ENCODE data around the gene SMYD3.
"Not testable (repeated sequence)": the region's sequence is repeated elsewhere in the genome, so short reads cannot be mapped to it uniquely, and the experiment has no call there.

SMYD3 gene

DNA sequence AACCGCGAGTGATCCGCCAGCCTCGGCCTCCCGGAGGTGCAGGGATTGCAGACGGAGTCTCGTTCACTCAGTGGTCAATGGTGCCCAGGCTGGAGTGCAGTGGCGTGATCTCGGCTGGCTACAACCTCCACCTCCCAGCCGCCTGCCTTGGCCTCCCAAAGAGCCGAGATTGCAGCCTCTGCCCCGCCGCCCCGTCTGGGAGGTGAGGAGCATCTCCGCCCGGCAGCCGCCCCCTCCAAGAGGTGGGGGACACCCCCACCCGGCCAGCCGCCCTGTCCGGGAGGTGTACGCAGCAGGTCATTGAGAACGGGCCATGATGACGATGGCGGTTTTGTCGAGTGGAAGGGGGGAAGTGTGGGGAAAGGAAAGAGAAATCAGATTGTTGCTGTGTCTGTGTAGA lies 732.1 kb downstream of the SMYD3 start:
- H3K4me3 ChIP-seq (ENCODE audit: control insufficient read depth in 1 of 7, extremely low read depth in 1 of 7, insufficient read depth in 4 of 7, low read depth in 2 of 7, low read length in 6 of 7); CTCF ChIA-PET; H3K27ac ChIP-seq (ENCODE audit: insufficient read depth in 1 of 2, low read depth in 1 of 2, low read length in 2 of 2, poor library complexity in 1 of 2, severe bottlenecking in 2 of 2); DNase-seq; H3K36me3 ChIP-seq (ENCODE audit: control insufficient read depth in 4 of 4, insufficient read depth in 4 of 4, low read length in 3 of 4); H3K4me1 ChIP-seq (ENCODE audit: control extremely low read depth in 1 of 4, control insufficient read depth in 4 of 4, insufficient read depth in 4 of 4, low read length in 3 of 4); H3K9me3 ChIP-seq (ENCODE audit: control extremely low read depth in 1 of 5, control insufficient read depth in 4 of 5, insufficient read depth in 2 of 5, low read depth in 1 of 5, low read length in 4 of 5); H3K27me3 ChIP-seq (replicated peaks in 2 of 5; ENCODE audit: control insufficient read depth in 4 of 5, insufficient read depth in 5 of 5, low read length in 4 of 5); POLR2A ChIA-PET: not testable (repeated sequence)
- WGBS (ENCODE audit: insufficient coverage) = 96% methylated on average over 11 of the region's 25 CpGs

DNA sequence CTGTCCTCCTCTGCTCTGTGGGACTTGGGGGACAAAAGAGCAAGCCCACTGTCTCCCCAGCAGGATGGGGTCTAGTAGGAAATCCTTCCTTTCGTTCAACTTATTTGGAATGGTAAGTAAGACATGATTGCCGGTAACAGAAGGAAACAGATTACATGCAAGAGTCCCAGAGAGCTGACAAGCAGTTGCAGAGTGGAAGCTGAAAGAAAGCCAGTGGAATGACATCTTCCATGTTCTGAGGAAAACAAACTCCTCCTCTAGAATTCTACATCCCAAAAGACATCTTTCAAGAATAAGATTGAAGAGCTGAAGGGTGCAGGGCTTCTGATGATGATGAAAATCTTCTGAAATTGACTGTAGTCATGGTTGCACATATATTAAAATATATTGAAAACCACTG lies 732.9 kb downstream of the SMYD3 start:
- Histone ChIP-seq H3K9me3 (ENCODE audit: control extremely low read depth in 1 of 5, control insufficient read depth in 4 of 5, insufficient read depth in 2 of 5, low read depth in 1 of 5, low read length in 4 of 5) (no peaks in the 10 kb centered on the region), H3K36me3 (ENCODE audit: control insufficient read depth in 4 of 4, insufficient read depth in 4 of 4, low read length in 3 of 4) (no peaks in the 10 kb centered on the region), H3K4me1 (ENCODE audit: control extremely low read depth in 1 of 4, control insufficient read depth in 4 of 4, insufficient read depth in 4 of 4, low read length in 3 of 4) (no peaks in the 10 kb centered on the region), H3K27ac (ENCODE audit: insufficient read depth in 1 of 2, low read depth in 1 of 2, low read length in 2 of 2, poor library complexity in 1 of 2, severe bottlenecking in 2 of 2) (no peak overlapping the region), H3K4me3 (ENCODE audit: control insufficient read depth in 1 of 7, extremely low read depth in 1 of 7, insufficient read depth in 4 of 7, low read depth in 2 of 7, low read length in 6 of 7) (no peak overlapping the region), H3K27me3 (replicated peaks in 2 of 5; ENCODE audit: control insufficient read depth in 4 of 5, insufficient read depth in 5 of 5, low read length in 4 of 5) (no peaks in the 10 kb centered on the region)
- no peak for DNase-seq
- ChIA-PET POLR2A (no interaction called here), CTCF (no interaction called here)
- 100% methylated on average over 2 of the region's 2 CpGs for WGBS (ENCODE audit: insufficient coverage)

DNA sequence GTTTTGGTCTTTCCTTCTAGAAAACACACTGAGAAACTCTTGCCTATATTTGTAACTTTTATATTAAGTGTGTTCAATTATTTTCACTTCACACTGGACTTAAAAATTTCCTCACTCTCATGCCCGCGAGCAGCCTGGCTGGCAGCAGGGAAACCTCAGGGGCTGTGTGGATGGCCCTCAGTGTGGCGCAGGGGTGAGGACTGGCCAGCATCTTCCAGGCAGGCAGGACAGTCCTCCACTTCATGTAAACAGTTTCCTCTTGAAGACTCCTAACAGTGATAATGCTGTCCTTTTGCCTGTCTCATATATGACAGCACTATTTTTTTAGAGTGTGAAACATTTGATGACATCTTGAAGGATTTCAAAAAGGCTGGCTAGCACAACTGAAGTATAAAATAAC lies 733.7 kb downstream of the SMYD3 start:
- Histone ChIP-seq H3K9me3 (ENCODE audit: control extremely low read depth in 1 of 5, control insufficient read depth in 4 of 5, insufficient read depth in 2 of 5, low read depth in 1 of 5, low read length in 4 of 5) (no peaks in the 10 kb centered on the region), H3K27me3 (replicated peaks in 2 of 5; ENCODE audit: control insufficient read depth in 4 of 5, insufficient read depth in 5 of 5, low read length in 4 of 5) (no peaks in the 10 kb centered on the region), H3K27ac (ENCODE audit: insufficient read depth in 1 of 2, low read depth in 1 of 2, low read length in 2 of 2, poor library complexity in 1 of 2, severe bottlenecking in 2 of 2) (no peak overlapping the region), H3K4me1 (ENCODE audit: control extremely low read depth in 1 of 4, control insufficient read depth in 4 of 4, insufficient read depth in 4 of 4, low read length in 3 of 4) (no peaks in the 10 kb centered on the region), H3K36me3 (ENCODE audit: control insufficient read depth in 4 of 4, insufficient read depth in 4 of 4, low read length in 3 of 4) (peaks cover 0 to 3% (median 0%) of the 10 kb centered on the region in 4 experiments), H3K4me3 (ENCODE audit: control insufficient read depth in 1 of 7, extremely low read depth in 1 of 7, insufficient read depth in 4 of 7, low read depth in 2 of 7, low read length in 6 of 7) (no peak overlapping the region)
- CTCF ChIA-PET = no interaction called here
- POLR2A ChIA-PET = no interaction called here
- no peak for DNase-seq
- WGBS (ENCODE audit: insufficient coverage) = 94% methylated on average over 3 of the region's 3 CpGs

DNA sequence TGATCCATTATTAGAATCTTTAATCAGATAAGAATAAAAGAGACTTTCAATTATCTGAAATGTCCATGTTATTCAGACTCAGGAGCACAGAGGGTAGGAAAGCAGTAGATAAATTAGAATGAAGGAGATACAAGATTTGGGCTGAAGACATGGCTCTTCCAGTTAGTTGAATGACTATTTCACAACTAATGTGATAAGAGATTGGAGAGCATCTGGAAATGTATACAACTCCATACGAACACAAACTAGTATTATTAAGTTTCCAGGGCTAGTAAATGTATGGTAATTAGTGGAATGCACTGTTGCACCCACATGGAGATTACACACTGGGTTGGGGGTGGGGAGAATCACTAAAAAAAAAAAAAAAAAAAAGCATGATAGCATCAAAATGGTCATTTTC lies 734.3 kb downstream of the SMYD3 start:
- DNase-seq = no peak
- no peak overlapping the region for H3K27ac ChIP-seq (ENCODE audit: insufficient read depth in 1 of 2, low read depth in 1 of 2, low read length in 2 of 2, poor library complexity in 1 of 2, severe bottlenecking in 2 of 2)
- no peaks in the 10 kb centered on the region for H3K9me3 ChIP-seq (ENCODE audit: control extremely low read depth in 1 of 5, control insufficient read depth in 4 of 5, insufficient read depth in 2 of 5, low read depth in 1 of 5, low read length in 4 of 5)
- ChIA-PET POLR2A (interaction anchor here (0.7 kb wide), 1 partner anchor 156 kb away, joined by 3 read pairs; no protein-coding TSS in a partner anchor), CTCF (no interaction called here)
- no peak overlapping the region for H3K4me3 ChIP-seq (ENCODE audit: control insufficient read depth in 1 of 7, extremely low read depth in 1 of 7, insufficient read depth in 4 of 7, low read depth in 2 of 7, low read length in 6 of 7)
- peaks cover 0 to 3% (median 0%) of the 10 kb centered on the region in 4 experiments for H3K36me3 ChIP-seq (ENCODE audit: control insufficient read depth in 4 of 4, insufficient read depth in 4 of 4, low read length in 3 of 4)
- H3K27me3 ChIP-seq (replicated peaks in 2 of 5; ENCODE audit: control insufficient read depth in 4 of 5, insufficient read depth in 5 of 5, low read length in 4 of 5) = no peaks in the 10 kb centered on the region
- H3K4me1 ChIP-seq (ENCODE audit: control extremely low read depth in 1 of 4, control insufficient read depth in 4 of 4, insufficient read depth in 4 of 4, low read length in 3 of 4) = no peaks in the 10 kb centered on the region
- no CpG with 5 or more reads among the region's 1 CpG for WGBS (ENCODE audit: insufficient coverage)

DNA sequence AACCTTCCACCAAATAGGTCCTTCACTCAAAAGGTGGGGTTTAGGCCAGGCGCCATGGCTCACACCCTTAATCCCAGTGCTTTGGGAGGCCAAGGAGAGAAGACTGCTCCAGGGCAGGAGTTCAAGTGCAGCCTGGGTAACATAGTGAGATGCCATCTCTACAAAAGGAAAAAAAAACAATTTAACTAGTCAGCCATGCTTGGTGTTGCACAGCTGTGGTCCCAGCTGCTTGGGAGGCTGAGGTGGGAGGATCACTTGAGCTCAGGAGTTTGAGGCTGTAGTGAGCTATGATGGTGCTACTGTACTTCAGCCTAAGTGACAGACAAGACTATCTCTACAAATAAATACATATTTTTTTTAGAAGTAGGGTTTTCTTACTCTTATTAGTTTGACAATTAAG lies 734.8 kb downstream of the SMYD3 start:
- H3K4me1 ChIP-seq (ENCODE audit: control extremely low read depth in 1 of 4, control insufficient read depth in 4 of 4, insufficient read depth in 4 of 4, low read length in 3 of 4) = no peaks in the 10 kb centered on the region
- POLR2A ChIA-PET = interaction anchor here (0.7 kb wide), 1 partner anchor 156 kb away, joined by 3 read pairs; no protein-coding TSS in a partner anchor
- H3K36me3 ChIP-seq (ENCODE audit: control insufficient read depth in 4 of 4, insufficient read depth in 4 of 4, low read length in 3 of 4) = peaks cover 0 to 3% (median 0%) of the 10 kb centered on the region in 4 experiments
- CTCF ChIA-PET = no interaction called here
- no peak overlapping the region for H3K4me3 ChIP-seq (ENCODE audit: control insufficient read depth in 1 of 7, extremely low read depth in 1 of 7, insufficient read depth in 4 of 7, low read depth in 2 of 7, low read length in 6 of 7)
- no peaks in the 10 kb centered on the region for H3K9me3 ChIP-seq (ENCODE audit: control extremely low read depth in 1 of 5, control insufficient read depth in 4 of 5, insufficient read depth in 2 of 5, low read depth in 1 of 5, low read length in 4 of 5)
- no CpG with 5 or more reads among the region's 1 CpG for WGBS (ENCODE audit: insufficient coverage)
- no peak overlapping the region for H3K27ac ChIP-seq (ENCODE audit: insufficient read depth in 1 of 2, low read depth in 1 of 2, low read length in 2 of 2, poor library complexity in 1 of 2, severe bottlenecking in 2 of 2)
- no peaks in the 10 kb centered on the region for H3K27me3 ChIP-seq (replicated peaks in 2 of 5; ENCODE audit: control insufficient read depth in 4 of 5, insufficient read depth in 5 of 5, low read length in 4 of 5)
- no peak for DNase-seq

DNA sequence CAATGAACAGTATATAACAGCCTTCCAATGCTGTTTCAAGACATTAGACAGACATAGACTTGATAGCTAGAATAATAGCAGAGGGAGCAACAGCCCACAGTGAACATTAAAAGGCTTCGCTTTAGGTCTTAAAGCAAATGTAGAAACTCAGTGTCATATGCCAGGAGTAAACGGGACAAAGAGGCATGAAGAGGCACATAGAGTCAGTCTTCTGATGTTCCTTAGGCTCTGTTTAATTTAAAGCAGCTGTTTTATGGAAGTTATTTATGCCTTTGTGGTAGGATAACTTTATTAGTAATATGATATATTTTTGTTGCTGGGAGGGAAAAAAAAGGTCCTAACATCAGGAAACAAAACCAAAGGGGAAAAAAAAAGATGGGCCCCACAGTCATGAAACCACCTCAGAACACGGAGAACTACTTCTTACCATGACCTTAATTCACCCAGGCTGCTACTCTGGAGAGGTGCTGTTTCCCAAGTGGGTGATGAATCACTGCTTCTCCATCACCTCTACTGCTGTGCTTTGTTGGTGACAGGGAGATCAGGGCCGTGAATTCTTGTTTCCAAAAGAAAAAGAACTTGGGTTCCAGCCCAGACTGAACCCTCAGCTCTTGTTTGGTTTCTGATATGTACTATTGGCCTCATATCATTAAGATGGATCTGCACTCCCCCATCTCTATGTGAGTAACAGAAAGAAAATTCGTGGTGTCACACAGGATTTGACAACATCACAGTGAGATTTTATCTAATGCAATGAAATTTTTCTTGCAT lies 735.4 kb downstream of the SMYD3 start:
- ChIA-PET CTCF (no interaction called here), POLR2A (interaction anchor here (0.7 kb wide), 1 partner anchor 157 kb away, joined by 3 read pairs; no protein-coding TSS in a partner anchor)
- H3K27me3 ChIP-seq (replicated peaks in 2 of 5; ENCODE audit: control insufficient read depth in 4 of 5, insufficient read depth in 5 of 5, low read length in 4 of 5) = no peaks in the 10 kb centered on the region
- no peak overlapping the region for H3K27ac ChIP-seq (ENCODE audit: insufficient read depth in 1 of 2, low read depth in 1 of 2, low read length in 2 of 2, poor library complexity in 1 of 2, severe bottlenecking in 2 of 2)
- no peak overlapping the region for H3K4me3 ChIP-seq (ENCODE audit: control insufficient read depth in 1 of 7, extremely low read depth in 1 of 7, insufficient read depth in 4 of 7, low read depth in 2 of 7, low read length in 6 of 7)
- no peak for DNase-seq
- no peaks in the 10 kb centered on the region for H3K9me3 ChIP-seq (ENCODE audit: control extremely low read depth in 1 of 5, control insufficient read depth in 4 of 5, insufficient read depth in 2 of 5, low read depth in 1 of 5, low read length in 4 of 5)
- no peaks in the 10 kb centered on the region for H3K4me1 ChIP-seq (ENCODE audit: control extremely low read depth in 1 of 4, control insufficient read depth in 4 of 4, insufficient read depth in 4 of 4, low read length in 3 of 4)
- peaks cover 0 to 3% (median 0%) of the 10 kb centered on the region in 4 experiments for H3K36me3 ChIP-seq (ENCODE audit: control insufficient read depth in 4 of 4, insufficient read depth in 4 of 4, low read length in 3 of 4)
- 92% methylated on average over 4 of the region's 5 CpGs for WGBS (ENCODE audit: insufficient coverage)

DNA sequence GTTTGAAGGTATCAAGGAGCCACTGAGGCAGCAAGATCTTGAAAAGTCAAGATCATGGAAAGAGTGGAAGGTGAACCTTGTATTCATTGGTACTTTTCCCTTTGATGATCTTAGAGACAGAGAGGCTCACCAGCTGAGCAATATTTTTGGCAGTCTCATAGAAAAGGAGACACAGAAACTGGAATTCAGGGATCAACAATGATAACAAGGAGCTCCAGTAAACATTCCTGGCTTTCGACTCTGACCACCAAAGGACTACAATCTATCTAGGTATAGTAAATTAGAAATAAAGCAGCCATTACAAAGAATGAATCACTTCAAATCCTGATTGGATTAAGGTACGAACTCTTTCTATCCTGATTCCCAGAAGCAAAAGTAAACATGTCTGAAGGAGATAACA lies 736.9 kb downstream of the SMYD3 start:
- ChIA-PET POLR2A (no interaction called here), CTCF (no interaction called here)
- H3K4me1 ChIP-seq (ENCODE audit: control extremely low read depth in 1 of 4, control insufficient read depth in 4 of 4, insufficient read depth in 4 of 4, low read length in 3 of 4) = no peaks in the 10 kb centered on the region
- H3K27me3 ChIP-seq (replicated peaks in 2 of 5; ENCODE audit: control insufficient read depth in 4 of 5, insufficient read depth in 5 of 5, low read length in 4 of 5) = no peaks in the 10 kb centered on the region
- H3K4me3 ChIP-seq (ENCODE audit: control insufficient read depth in 1 of 7, extremely low read depth in 1 of 7, insufficient read depth in 4 of 7, low read depth in 2 of 7, low read length in 6 of 7) = no peak overlapping the region
- H3K27ac ChIP-seq (ENCODE audit: insufficient read depth in 1 of 2, low read depth in 1 of 2, low read length in 2 of 2, poor library complexity in 1 of 2, severe bottlenecking in 2 of 2) = no peak overlapping the region
- peaks cover 0 to 3% (median 0%) of the 10 kb centered on the region in 4 experiments for H3K36me3 ChIP-seq (ENCODE audit: control insufficient read depth in 4 of 4, insufficient read depth in 4 of 4, low read length in 3 of 4)
- H3K9me3 ChIP-seq (ENCODE audit: control extremely low read depth in 1 of 5, control insufficient read depth in 4 of 5, insufficient read depth in 2 of 5, low read depth in 1 of 5, low read length in 4 of 5) = no peaks in the 10 kb centered on the region
- no CpG with 5 or more reads among the region's 2 CpGs for WGBS (ENCODE audit: insufficient coverage)
- DNase-seq = no peak

Data from common myeloid progenitor, CD34-positive (primary cell).